HepG2 (cell line): ENCODE results near the gene MAN1B1. TPM values are rescaled to one million over a fixed set of nuclear protein-coding genes. Genes with fewer than 3 reads are reported as not detected.
A peak's percentile ranks its signal among the peaks of the same experiment; 100 is the strongest.

Source experiments
- CCAR2 ChIP-seq: fragments of 200-400 bp; formaldehyde crosslinking; optimal IDR thresholded peaks from 2 replicates; pipeline ENCODE3; 2018; ENCODE audit warnings: low read depth, mild to moderate bottlenecking, low read length, moderate library complexity
- CHCHD3 ChIP-seq: sonication (generic); formaldehyde crosslinking; IDR thresholded peaks from 2 replicates; pipeline ENCODE4 v1.8.0; 2022; ENCODE audit warnings: mild to moderate bottlenecking, missing genetic modification reagents, moderate library complexity
- CREB1 ChIP-seq, 2 experiments: fragments of 450-650 bp in 1 of 2; IDR thresholded peaks; 2 replicates each; pipeline ENCODE4 v1.6.1; 2016 to 2017; ENCODE audit warnings: control low read depth in 1 of 2, mild to moderate bottlenecking in 1 of 2, missing compliant biosample characterization in 1 of 2, missing genetic modification characterization in 1 of 2
- HDAC6 ChIP-seq: fragments of 200-600 bp; sonication (generic); IDR thresholded peaks from 2 replicates; pipeline ENCODE4 v1.7.0; 2017; ENCODE audit warnings: mild to moderate bottlenecking, antibody characterized with exemption, low read length, low read depth
- MIER3 ChIP-seq: IDR thresholded peaks from 2 replicates; pipeline ENCODE4 v1.6.1; 2016; ENCODE audit warnings: missing compliant biosample characterization, borderline replicate concordance
- NFE2L1 ChIP-seq: sonication (generic); formaldehyde crosslinking; IDR thresholded peaks from 2 replicates; pipeline ENCODE4 v1.4.0; 2020; ENCODE audit warnings: missing genetic modification reagents, mild to moderate bottlenecking, borderline replicate concordance
- PATZ1 ChIP-seq: sonication (generic); formaldehyde crosslinking; IDR thresholded peaks from 2 replicates; pipeline ENCODE4 v1.4.0; 2020; ENCODE audit warnings: missing genetic modification reagents
- PCBP2 ChIP-seq: fragments of 200-400 bp; formaldehyde crosslinking; optimal IDR thresholded peaks from 2 replicates; pipeline ENCODE3; 2018; ENCODE audit warnings: low read length, low read depth; ENCODE audit not compliant: poor library complexity, severe bottlenecking
- PHF20 ChIP-seq: sonication (generic); formaldehyde crosslinking; IDR thresholded peaks from 2 replicates; pipeline ENCODE4 v1.5.0; 2020; ENCODE audit warnings: mild to moderate bottlenecking, missing genetic modification reagents
- RAD51 ChIP-seq: fragments of 450-650 bp; IDR thresholded peaks from 2 replicates; pipeline ENCODE4 v1.6.1; 2016; ENCODE audit warnings: borderline replicate concordance
- SIX4 ChIP-seq: sonication (generic); formaldehyde crosslinking; IDR thresholded peaks from 2 replicates; pipeline ENCODE4 v1.4.0; 2020; ENCODE audit warnings: missing genetic modification reagents
- SP2 ChIP-seq: sonication (generic); formaldehyde crosslinking; IDR thresholded peaks from 2 replicates; pipeline ENCODE4 v1.5.1; 2020; ENCODE audit warnings: mild to moderate bottlenecking, missing genetic modification reagents
- THAP8 ChIP-seq: sonication (generic); formaldehyde crosslinking; IDR thresholded peaks from 2 replicates; pipeline ENCODE4 v1.5.1; 2020; ENCODE audit warnings: missing genetic modification reagents, mild to moderate bottlenecking, borderline replicate concordance
- ZFP37 ChIP-seq: sonication (generic); formaldehyde crosslinking; IDR thresholded peaks from 2 replicates; pipeline ENCODE4 v1.4.0; 2020; ENCODE audit warnings: missing genetic modification reagents, borderline replicate concordance
- ZFP82 ChIP-seq: sonication (generic); formaldehyde crosslinking; IDR thresholded peaks from 2 replicates; pipeline ENCODE4 v1.5.1; 2020; ENCODE audit warnings: mild to moderate bottlenecking, missing genetic modification reagents, borderline replicate concordance
- ZNF44 ChIP-seq: sonication (generic); formaldehyde crosslinking; IDR thresholded peaks from 2 replicates; pipeline ENCODE4 v1.5.1; 2020; ENCODE audit warnings: mild to moderate bottlenecking, missing genetic modification reagents
- ZNF513 ChIP-seq: sonication (generic); formaldehyde crosslinking; conservative IDR thresholded peaks from 2 replicates; pipeline ENCODE4 v1.5.0; 2020; ENCODE audit warnings: missing genetic modification reagents
- ZNF562 ChIP-seq: sonication (generic); formaldehyde crosslinking; IDR thresholded peaks from 2 replicates; pipeline ENCODE4 v1.8.0; 2022; ENCODE audit warnings: missing genetic modification reagents, borderline replicate concordance
- ZNF652 ChIP-seq: IDR thresholded peaks from 2 replicates; pipeline ENCODE4 v1.6.1; 2016; ENCODE audit warnings: low read depth, borderline replicate concordance
- polyA plus RNA-seq, 8 experiments: library from polyadenylated mRNA; depleted of rRNA in 3 of 8; stranded (reverse) in 7 of 8; unstranded in 1 of 8; fragments of >200 nt; fragmentation: Illumina TruSeq in 4 of 8; extraction: Trizol in 4 of 8; gene quantifications; 2 replicates each; pipeline versions ENCODE4 v1.2.1 to v1.2.3, GENCODE V29; 2011 to 2016; ENCODE audit warnings: low read depth in 4 of 8, missing spikeins in 1 of 8, mixed read lengths in 1 of 8; ENCODE audit not compliant: insufficient read depth in 1 of 8
- total RNA-seq, 5 experiments: library from RNA; depleted of rRNA; stranded (reverse); fragments of >200 nt; fragmentation: Illumina TruSeq; extraction: Trizol; gene quantifications; 2 replicates each; pipeline ENCODE4 v1.2.3, GENCODE V29; 2016; ENCODE audit warnings: low read depth in 1 of 5

Gene MAN1B1
- total and polyA plus RNA-seq, 2 of the 13 experiments (the other 11 are each of a cell fraction or from before 2014, with no cell fraction given), result 48.9 to 59.5 TPM

- TF ChIP-seq ZFP37 (CRISPR knock-in tag) (no peak), ZNF513 (CRISPR knock-in tag) (no peak), PHF20 (CRISPR knock-in tag) (no peak), SIX4 (CRISPR knock-in tag) (0 out of 2 replicates have a peak, but pooled peaks have one; percentile 19), THAP8 (CRISPR knock-in tag) (no peak), NFE2L1 (CRISPR knock-in tag) (no peak), HDAC6 (no peak), ZNF44 (no peak), CHCHD3 (no peak), MIER3 (no peak), ZNF652 (CRISPR knock-in tag) (no peak), CCAR2 (no peak), CREB1 (IDR thresholded peaks at IDR 0.05) (no peak), CREB1 (CRISPR knock-in tag; IDR thresholded peaks at IDR 0.05) (no peak), ZNF562 (CRISPR knock-in tag) (no peak), RAD51 (no peak), ZFP82 (CRISPR knock-in tag) (no peak), SP2 (no peak), PATZ1 (CRISPR knock-in tag) (peak; percentile 87), PCBP2 (no peak)
These were observed 31.1 kb upstream of the MAN1B1 start (continued) for GRCh38 chr9:137055385-137056364.
